ENCODE data around the gene MTA2.
"Not testable (repeated sequence)": the region's sequence is repeated elsewhere in the genome, so short reads cannot be mapped to it uniquely, and the experiment has no call there.

MTA2 gene

GRCh38 chr11:62601372-62602140 is at the start of gene MTA2:
Gene MTA2 (minus strand): TSS chr11:62601865. CDS start chr11:62601450, 415 bp downstream.
- peak; percentile 99 for DNase-seq

- DNase-seq, result not testable (repeated sequence)
These were observed 48.6 kb upstream of the MTA2 start for GRCh38 chr11:62650283-62650682.

GRCh38 chr11:62649486-62649885 is 47.8 kb upstream of the MTA2 start:
- no peak for DNase-seq

- no peak for DNase-seq
These were observed 47.3 kb upstream of the MTA2 start for GRCh38 chr11:62648967-62649364.

- DNase-seq, result no peak
These were observed 46.7 kb upstream of the MTA2 start for GRCh38 chr11:62648185-62648966.

- no peak for DNase-seq
These were observed 45.9 kb upstream of the MTA2 start for GRCh38 chr11:62647609-62648005.

GRCh38 chr11:62646825-62647608 is 45.4 kb upstream of the MTA2 start:
- no peak for DNase-seq

- DNase-seq, result peak; percentile 99
These were observed 44.5 kb upstream of the MTA2 start, which contains the start of gene GANAB for GRCh38 chr11:62645946-62646824. Gene GANAB (minus strand): TSS chr11:62646613. CDS start chr11:62646599, 14 bp downstream.

GRCh38 chr11:62645671-62645945 is 43.9 kb upstream of the MTA2 start:
- DNase-seq, result no peak

GRCh38 chr11:62644220-62644619 is 42.6 kb upstream of the MTA2 start:
- DNase-seq, result no peak

- DNase-seq, result no peak
These were observed 30.8 kb upstream of the MTA2 start for GRCh38 chr11:62632492-62632891.

- no peak for DNase-seq
These were observed 26.0 kb upstream of the MTA2 start for GRCh38 chr11:62627713-62628112.

- no peak for DNase-seq
These were observed 20.9 kb upstream of the MTA2 start for GRCh38 chr11:62622476-62623089.

GRCh38 chr11:62621567-62622470 is 20.2 kb upstream of the MTA2 start, which contains the start of gene B3GAT3:
Gene B3GAT3 (minus strand): TSS chr11:62621986. CDS start chr11:62621947, 39 bp downstream.
- DNase-seq, result peak; percentile 99

GRCh38 chr11:62621027-62621566 is 19.4 kb upstream of the MTA2 start:
- no peak for DNase-seq

GRCh38 chr11:62616957-62617356 is 15.3 kb upstream of the MTA2 start:
- not testable (repeated sequence) for DNase-seq

- no peak for DNase-seq
These were observed 13.9 kb upstream of the MTA2 start for GRCh38 chr11:62615521-62615920.

GRCh38 chr11:62614275-62614674 is 12.6 kb upstream of the MTA2 start:
- peak; percentile 75 for DNase-seq

- DNase-seq, result peak; percentile 56
These were observed 11.7 kb upstream of the MTA2 start for GRCh38 chr11:62613291-62613778.
